Breast epithelium (tissue), 3 donors: Measurements from ENCODE around the gene RASGRF2.

Experiments used
- POLR2A ChIP-seq: fragments of 450-650 bp; IDR thresholded peaks from one replicate; pipeline ENCODE4 v1.6.1; 2016; ENCODE audit warnings: antibody characterized with exemption, mild to moderate bottlenecking, moderate library complexity
- TF ChIP-seq, protein P1 (sequence below), 3 donors: fragments of 450-650 bp; IDR thresholded peaks; one replicate each; pipeline ENCODE4 v1.5.1; 2016 to 2017; ENCODE audit warnings: antibody characterized with exemption in 3 of 3, mild to moderate bottlenecking in 3 of 3, moderate library complexity in 3 of 3

DNA sequence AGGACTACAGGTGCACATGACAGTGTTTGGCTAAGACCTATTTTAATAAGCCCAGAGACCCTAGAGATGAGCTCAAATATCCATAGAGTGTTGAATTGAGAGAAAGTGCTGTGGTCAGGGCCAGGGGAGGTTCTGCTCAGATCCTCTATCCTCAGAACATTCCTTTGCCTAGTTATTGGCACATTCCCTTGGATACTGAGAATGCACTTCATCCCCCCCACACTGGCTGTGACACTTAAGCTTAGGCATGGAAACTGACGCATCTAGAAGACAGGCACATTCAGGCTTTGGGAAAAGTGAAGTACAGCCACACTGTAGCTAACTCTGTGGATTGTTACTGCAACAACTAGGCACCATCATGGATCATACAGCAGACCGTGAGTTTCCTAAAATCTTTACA, 27.1 kb upstream of the RASGRF2 start:
- TF ChIP-seq, protein P1, sequence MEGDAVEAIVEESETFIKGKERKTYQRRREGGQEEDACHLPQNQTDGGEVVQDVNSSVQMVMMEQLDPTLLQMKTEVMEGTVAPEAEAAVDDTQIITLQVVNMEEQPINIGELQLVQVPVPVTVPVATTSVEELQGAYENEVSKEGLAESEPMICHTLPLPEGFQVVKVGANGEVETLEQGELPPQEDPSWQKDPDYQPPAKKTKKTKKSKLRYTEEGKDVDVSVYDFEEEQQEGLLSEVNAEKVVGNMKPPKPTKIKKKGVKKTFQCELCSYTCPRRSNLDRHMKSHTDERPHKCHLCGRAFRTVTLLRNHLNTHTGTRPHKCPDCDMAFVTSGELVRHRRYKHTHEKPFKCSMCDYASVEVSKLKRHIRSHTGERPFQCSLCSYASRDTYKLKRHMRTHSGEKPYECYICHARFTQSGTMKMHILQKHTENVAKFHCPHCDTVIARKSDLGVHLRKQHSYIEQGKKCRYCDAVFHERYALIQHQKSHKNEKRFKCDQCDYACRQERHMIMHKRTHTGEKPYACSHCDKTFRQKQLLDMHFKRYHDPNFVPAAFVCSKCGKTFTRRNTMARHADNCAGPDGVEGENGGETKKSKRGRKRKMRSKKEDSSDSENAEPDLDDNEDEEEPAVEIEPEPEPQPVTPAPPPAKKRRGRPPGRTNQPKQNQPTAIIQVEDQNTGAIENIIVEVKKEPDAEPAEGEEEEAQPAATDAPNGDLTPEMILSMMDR (IDR thresholded peaks at IDR 0.05): no peak
- TF ChIP-seq POLR2A: no peak
